BLaER1 treated with 17β-estradiol and CSF1 and Interleukin-3, amounts not matched to agents 10 nM and 100 nM (cell line): ENCODE data around the gene ANKRD18B.
"Not testable (repeated sequence)": the region's sequence is repeated elsewhere in the genome, so short reads cannot be mapped to it uniquely, and the experiment has no call there.

ENCODE experiments used
- H3K27ac ChIP-seq, 11 experiments: shearing (Covaris generic); formaldehyde crosslinking; 2 replicates each; pipeline ENCODE4 v1.8.1; 2022
- H3K27me3 ChIP-seq, 11 experiments: shearing (Covaris generic); formaldehyde crosslinking; 2 replicates each; pipeline ENCODE4 v1.8.1; 2022
- H3K36me3 ChIP-seq, 11 experiments: shearing (Covaris generic); formaldehyde crosslinking; 2 replicates each; pipeline ENCODE4 v1.8.1; 2022
- H3K4me1 ChIP-seq, 10 experiments: shearing (Covaris generic); formaldehyde crosslinking; 2 replicates each; pipeline ENCODE4 v1.8.1; 2022
- H3K4me2 ChIP-seq, 11 experiments: shearing (Covaris generic); formaldehyde crosslinking; 2 replicates each; pipeline ENCODE4 v1.8.1; 2022
- H3K4me3 ChIP-seq, 10 experiments: shearing (Covaris generic); formaldehyde crosslinking; 2 replicates each; pipeline ENCODE4 v1.8.1; 2022
- H3K9ac ChIP-seq, 11 experiments: shearing (Covaris generic); formaldehyde crosslinking; 2 replicates each; pipeline ENCODE4 v1.8.1; 2022
- H3K9me3 ChIP-seq, 11 experiments: shearing (Covaris generic); formaldehyde crosslinking; replicated peaks in 1 of 11; 2 replicates each; pipeline ENCODE4 v1.8.1; 2022
- H4K20me1 ChIP-seq, 11 experiments: shearing (Covaris generic); formaldehyde crosslinking; 2 replicates each; pipeline ENCODE4 v1.8.1; 2022
- Cebpa-rat ChIP-seq, 11 experiments: shearing (Covaris generic); IDR thresholded peaks; 2 replicates each; pipeline ENCODE4 v1.8.1; 2022

Gene ANKRD18B

GRCh38 chr9:33611358-33611757, 87.3 kb downstream of the ANKRD18B start:
- Histone ChIP-seq H3K36me3 (no peaks in the 10 kb centered on the region), H4K20me1 (no peaks in the 10 kb centered on the region), H3K4me1 (no peaks in the 10 kb centered on the region), H3K9me3 (peaks cover 0 to 15% (median 9%) of the 10 kb centered on the region in 11 experiments; a peak in 12 of 22 replicates), H3K27me3 (no peaks in the 10 kb centered on the region), H3K4me3 (no peak overlapping the region), H3K9ac (no peak overlapping the region), H3K27ac (no peak overlapping the region), H3K4me2 (no peak overlapping the region)
- TF ChIP-seq Cebpa-rat (IDR thresholded peaks at IDR 0.05) = no peak

DNA sequence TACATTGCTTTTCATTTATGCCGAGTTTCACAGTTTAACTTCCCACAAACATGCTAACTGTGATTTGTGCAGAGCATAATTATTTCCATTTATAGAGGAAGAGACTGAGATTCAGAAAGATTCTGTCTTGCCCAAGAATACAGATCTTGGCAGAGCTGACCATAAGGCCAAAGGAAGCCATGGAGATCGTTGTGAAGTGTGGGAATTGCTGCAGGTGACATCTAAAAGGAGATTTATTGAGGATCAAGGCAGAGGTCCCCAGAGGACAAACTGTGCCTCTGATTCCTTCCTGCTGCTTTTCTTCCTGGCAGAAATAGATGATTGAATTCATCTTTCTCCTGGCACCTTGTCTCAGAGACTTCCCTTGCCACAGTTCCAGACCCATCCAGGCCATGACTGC, 88.4 kb downstream of the ANKRD18B start:
- H3K9me3 ChIP-seq = peaks cover 0 to 15% (median 9%) of the 10 kb centered on the region in 11 experiments; a peak in 12 of 22 replicates
- H3K4me1 ChIP-seq, H3K27ac ChIP-seq, H3K27me3 ChIP-seq, H3K9ac ChIP-seq, H3K36me3 ChIP-seq, H3K4me3 ChIP-seq, H4K20me1 ChIP-seq, H3K4me2 ChIP-seq: not testable (repeated sequence)

- no peak overlapping the region for H3K27ac ChIP-seq
- H3K9ac ChIP-seq = no peak overlapping the region
- H3K27me3 ChIP-seq = no peaks in the 10 kb centered on the region
- no peaks in the 10 kb centered on the region for H3K36me3 ChIP-seq
- H3K4me3 ChIP-seq = no peak overlapping the region
- TF ChIP-seq Cebpa-rat (IDR thresholded peaks at IDR 0.05) = no peak
- H3K9me3 ChIP-seq = peaks cover 0 to 15% (median 9%) of the 10 kb centered on the region in 11 experiments; a peak in 12 of 22 replicates
- H3K4me1 ChIP-seq = peaks cover 0 to 16% (median 9%) of the 10 kb centered on the region in 10 experiments; a peak in 16 of 20 replicates
- no peak overlapping the region for H3K4me2 ChIP-seq
- no peaks in the 10 kb centered on the region for H4K20me1 ChIP-seq
Measured at GRCh38 chr9:33614001-33614687, 90.1 kb downstream of the ANKRD18B start.

DNA sequence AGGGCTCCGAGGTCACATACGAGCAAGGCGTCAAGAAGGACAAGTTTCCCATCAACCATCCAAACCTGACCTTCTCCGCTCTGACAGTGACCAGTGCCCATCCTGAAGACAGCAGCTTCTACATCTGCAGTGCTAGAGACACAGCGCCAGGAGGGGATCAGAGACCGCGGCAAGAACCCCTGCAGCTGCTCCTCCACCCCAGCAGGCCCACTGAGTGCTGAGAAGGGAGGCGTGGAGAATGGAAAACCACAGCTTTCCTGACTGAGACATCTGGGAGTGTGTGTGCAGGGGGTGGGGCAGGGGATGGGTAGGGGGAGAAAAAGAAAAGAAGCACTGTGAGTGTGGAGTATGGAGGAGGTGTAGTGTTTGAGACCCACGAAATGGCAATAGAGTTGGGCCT, 94.3 kb downstream of the ANKRD18B start:
- not testable (repeated sequence) for H3K27me3 ChIP-seq, H3K36me3 ChIP-seq, H4K20me1 ChIP-seq, H3K4me3 ChIP-seq, H3K9ac ChIP-seq
- peak overlapping the region in 2 of 11 experiments; percentile 12 to 34; a peak in 1 of 22 replicates for H3K27ac ChIP-seq
- peaks cover 0 to 10% (median 7%) of the 10 kb centered on the region in 11 experiments; a peak in 12 of 22 replicates for H3K9me3 ChIP-seq
- H3K4me2 ChIP-seq = peak overlapping the region in 9 of 11 experiments; percentile 1 to 61 (median 42); a peak in 16 of 22 replicates
- peaks cover 0 to 25% (median 14%) of the 10 kb centered on the region in 10 experiments; a peak in 16 of 20 replicates for H3K4me1 ChIP-seq

DNA sequence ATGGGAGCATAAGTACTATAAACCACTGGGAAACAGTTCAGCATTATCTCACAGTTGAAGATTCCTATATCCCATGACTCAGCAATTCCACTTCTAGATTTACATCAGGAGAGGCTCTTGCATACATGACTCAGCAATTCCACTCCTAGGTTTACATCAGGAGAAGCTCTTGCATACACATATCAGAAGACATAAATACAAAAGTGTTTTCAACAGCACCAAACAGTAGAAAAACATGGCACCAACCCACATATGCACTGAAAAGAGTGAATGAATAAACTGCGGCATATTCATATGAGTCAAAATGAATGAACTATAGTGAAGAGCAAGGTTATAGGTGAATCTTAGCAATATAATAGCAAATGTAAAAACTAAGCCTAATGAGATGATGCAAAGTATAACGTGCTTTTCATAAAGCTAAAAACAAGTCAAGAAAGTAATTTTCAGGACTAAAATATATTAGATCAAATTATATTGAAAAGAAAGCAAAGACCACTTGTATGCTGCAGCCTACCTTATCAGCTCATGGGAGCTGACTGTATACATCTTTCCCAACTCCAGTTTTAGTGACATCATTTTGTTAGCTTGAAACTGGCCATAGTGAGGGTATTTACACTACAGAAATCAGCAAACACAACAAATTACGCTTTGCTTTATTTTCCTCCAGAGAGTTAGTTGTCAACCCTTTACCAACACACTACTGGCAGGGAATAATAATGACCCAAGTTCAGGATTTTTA, 95.8 kb downstream of the ANKRD18B start:
- H3K27me3 ChIP-seq = no peaks in the 10 kb centered on the region
- H3K36me3 ChIP-seq = no peaks in the 10 kb centered on the region
- peak overlapping the region in 1 of 11 experiments; percentile 51; a peak in 1 of 22 replicates for H3K27ac ChIP-seq
- H3K4me2 ChIP-seq = peak overlapping the region in 5 of 11 experiments; percentile 16 to 39 (median 33); a peak in 7 of 22 replicates
- no peaks in the 10 kb centered on the region for H4K20me1 ChIP-seq
- H3K9me3 ChIP-seq = no peaks in the 10 kb centered on the region
- peaks cover 0 to 25% (median 14%) of the 10 kb centered on the region in 10 experiments; a peak in 16 of 20 replicates for H3K4me1 ChIP-seq
- TF ChIP-seq Cebpa-rat (IDR thresholded peaks at IDR 0.05) = no peak
- H3K4me3 ChIP-seq = no peak overlapping the region
- H3K9ac ChIP-seq = no peak overlapping the region

- Histone ChIP-seq H3K36me3 (no peaks in the 10 kb centered on the region), H3K27me3 (no peaks in the 10 kb centered on the region), H3K27ac (no peak overlapping the region; a peak in 1 of 22 replicates), H4K20me1 (no peaks in the 10 kb centered on the region), H3K4me1 (peaks cover 0 to 25% (median 14%) of the 10 kb centered on the region in 10 experiments; a peak in 16 of 20 replicates), H3K9ac (no peak overlapping the region), H3K9me3 (no peaks in the 10 kb centered on the region), H3K4me3 (no peak overlapping the region), H3K4me2 (no peak overlapping the region)
- TF ChIP-seq Cebpa-rat (IDR thresholded peaks at IDR 0.05) = no peak
Measured at GRCh38 chr9:33620738-33621439, 96.8 kb downstream of the ANKRD18B start.
